ENCODE results near the gene MRPS11.
"Not testable (repeated sequence)": the region's sequence is repeated elsewhere in the genome, so short reads cannot be mapped to it uniquely, and the experiment has no call there.

Gene MRPS11

GRCh38 chr15:88467073-88467934 lies at the start of gene MRPS11, which contains the start of gene MRPL46:
Gene MRPS11 (plus strand): TSS chr15:88467708. CDS start chr15:88467718, 10 bp downstream.
Gene MRPL46 (minus strand): TSS chr15:88467388. CDS start chr15:88467377, 11 bp downstream.
- peak; percentile 71 for DNase-seq

- DNase-seq: no peak
Observed at GRCh38 chr15:88419830-88420229, 47.7 kb upstream of the MRPS11 start.

GRCh38 chr15:88423331-88423730 lies 44.2 kb upstream of the MRPS11 start:
- no peak for DNase-seq

- DNase-seq: no peak
Observed at GRCh38 chr15:88426304-88426703, 41.2 kb upstream of the MRPS11 start.

DNA sequence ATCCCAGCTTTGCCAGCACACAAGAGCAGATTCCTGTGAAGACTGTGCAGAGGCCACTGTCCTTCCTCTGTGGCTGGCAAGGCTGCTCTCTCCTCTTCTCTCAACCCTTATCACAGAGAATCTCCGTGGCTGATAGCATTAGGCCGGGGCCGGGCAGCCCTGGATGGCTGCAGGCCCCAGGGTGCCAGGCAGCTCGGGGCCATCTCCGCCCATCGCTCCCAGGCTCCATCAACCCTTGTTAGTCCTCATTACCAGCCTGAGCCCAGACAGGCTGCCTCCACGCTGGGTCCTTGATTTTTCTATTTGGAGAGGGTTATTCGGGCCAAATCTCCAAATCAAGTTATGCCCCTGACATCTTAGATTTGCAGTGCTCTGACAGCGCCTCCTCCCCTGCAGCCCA lies 39.5 kb upstream of the MRPS11 start:
- no peak for DNase-seq

DNA sequence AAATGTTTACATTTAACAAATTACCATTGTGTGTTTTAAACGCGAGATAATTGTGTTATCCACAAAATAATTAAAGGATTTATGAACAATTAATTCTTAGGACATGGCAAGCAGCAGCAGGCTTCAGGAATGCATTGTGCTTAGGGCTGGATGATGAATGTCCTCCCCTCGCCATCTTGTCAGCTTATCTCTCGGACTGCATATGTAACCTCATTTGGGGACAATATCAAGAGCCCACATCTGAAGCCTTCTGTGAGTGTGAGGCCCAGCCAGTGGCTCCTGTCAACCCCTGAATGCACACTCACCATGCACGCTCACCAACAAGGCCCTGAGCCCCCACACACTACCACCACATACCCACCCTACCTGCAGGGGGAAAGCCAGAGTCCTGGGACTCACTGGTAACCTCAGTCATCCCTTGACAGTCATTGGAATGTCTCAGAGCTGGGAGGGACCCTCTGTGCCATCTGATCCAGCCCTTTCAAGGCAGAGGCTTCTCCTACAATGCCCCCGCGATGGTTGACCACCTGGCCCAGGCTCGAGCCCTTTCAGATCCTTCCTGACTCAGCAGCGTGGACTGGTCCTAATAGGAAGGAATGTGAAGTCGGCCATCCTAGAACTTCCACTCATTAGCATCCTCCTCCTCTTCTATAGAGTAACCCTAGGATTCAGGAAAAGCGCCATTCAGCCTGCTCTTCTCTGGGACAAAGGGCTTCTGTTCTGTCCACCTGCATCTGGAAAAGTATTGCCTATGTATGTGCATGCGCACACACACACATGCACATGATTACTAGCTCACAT lies 38.5 kb upstream of the MRPS11 start:
- DNase-seq: no peak

DNA sequence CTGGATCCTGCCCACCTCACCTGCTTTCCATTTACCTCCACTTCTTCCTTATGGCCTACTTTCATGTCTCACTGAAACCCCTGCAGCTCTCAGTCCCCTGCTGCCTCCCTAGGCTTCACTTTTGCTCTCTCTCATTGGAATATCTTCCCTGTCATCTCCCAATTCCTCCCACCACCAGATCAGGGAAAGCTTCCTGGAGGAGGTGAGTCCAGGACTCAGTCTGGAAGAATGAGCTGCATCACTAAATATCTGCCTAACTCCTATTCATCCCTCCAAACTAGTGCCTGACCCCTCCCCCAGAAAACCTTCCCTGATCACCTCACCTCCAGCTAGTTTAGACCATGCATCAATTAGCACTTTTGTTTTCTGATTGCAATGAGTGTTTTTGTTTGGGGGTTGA lies 37.5 kb upstream of the MRPS11 start:
- DNase-seq: no peak

DNA sequence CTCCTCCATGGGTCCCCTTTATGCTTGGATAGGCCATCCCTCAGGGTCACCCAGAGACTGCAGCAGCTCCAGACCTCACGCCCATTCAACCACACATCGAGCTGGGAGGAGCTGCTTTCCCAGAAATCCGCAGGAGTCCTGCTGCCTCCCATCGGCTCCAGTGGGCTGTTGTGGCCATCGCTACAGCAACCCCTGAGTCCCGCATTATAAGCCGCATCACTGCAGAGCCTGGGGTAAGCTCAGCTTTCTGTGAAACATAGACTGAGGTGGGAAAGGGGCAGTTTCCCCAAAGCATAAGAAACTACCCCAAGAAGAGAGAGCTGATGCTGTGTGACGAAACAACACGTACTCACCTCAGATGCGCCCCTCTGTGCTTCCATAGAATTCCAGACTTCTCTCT lies 36.1 kb upstream of the MRPS11 start:
- no peak for DNase-seq

- no peak for DNase-seq
Observed at GRCh38 chr15:88433046-88433685, 34.3 kb upstream of the MRPS11 start.

- not testable (repeated sequence) for DNase-seq
Observed at GRCh38 chr15:88434106-88434505, 33.4 kb upstream of the MRPS11 start.

DNA sequence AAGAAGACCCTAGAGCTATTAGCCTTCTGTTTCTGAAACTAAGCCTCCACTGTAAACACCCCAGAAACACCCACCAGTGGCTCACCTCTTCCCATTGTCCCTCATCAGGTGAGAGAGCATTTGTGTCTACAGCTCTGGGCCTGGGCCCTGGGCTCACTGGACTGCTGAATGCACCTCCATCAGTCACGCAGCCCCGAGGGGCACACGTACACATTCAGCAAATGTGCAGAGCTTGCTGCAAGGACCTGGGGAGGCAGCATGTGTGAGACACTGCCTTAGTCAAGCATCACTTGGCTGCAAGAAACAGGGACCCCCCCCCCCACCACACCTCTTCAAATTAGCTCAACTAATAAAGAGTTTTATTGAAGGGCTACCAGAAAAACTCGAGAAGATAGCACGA lies 29.3 kb upstream of the MRPS11 start:
- no peak for DNase-seq

DNA sequence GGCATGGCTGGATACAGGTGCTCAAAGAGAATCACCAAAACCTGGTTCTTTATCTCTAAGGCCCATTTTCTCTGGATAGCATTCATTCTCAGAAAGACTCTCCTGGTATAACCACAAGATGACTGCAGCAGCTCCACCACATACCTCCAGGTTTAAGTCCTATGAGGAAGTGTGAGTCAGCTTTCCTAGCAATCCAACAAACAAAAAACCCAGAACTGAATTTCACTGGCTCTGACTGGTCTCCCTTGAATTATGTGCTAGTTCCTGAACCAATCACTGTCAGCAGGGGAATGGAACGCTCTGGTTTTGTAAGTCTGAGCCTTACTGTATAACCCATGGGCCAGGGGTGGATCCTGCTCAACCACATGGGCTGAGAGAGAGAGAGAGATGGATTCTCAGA lies 27.5 kb upstream of the MRPS11 start:
- no peak for DNase-seq

DNA sequence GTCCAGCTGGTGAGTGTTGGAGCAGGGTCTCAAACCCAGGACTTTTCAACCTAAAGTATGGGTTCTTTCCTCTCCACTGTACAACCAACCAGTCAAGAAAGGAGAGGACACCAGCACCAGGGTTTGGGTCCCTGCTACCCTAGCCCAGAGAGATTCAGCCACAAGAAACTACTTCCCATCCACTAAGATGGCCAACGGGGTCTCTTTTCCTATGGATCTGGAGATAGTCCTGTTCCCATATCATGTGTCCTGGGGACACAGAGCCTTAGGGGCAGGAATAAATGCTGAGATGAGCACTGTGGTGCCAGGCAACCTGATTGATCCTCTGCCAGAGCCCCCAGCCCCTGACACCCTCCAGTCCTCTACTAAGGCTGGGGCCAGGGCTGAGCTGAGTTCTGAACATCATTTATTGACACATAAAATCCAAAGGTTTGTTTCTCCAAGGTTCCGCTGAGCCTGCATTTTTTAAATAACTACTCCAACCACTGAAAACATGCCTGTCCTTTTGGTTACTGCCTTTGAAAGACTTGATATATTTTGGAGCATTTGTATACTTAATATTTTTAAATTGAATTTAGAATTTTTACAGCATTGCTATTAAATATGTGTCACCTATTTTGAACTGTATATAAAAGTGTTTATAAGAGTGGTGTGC lies 26.3 kb upstream of the MRPS11 start:
- no peak for DNase-seq

DNA sequence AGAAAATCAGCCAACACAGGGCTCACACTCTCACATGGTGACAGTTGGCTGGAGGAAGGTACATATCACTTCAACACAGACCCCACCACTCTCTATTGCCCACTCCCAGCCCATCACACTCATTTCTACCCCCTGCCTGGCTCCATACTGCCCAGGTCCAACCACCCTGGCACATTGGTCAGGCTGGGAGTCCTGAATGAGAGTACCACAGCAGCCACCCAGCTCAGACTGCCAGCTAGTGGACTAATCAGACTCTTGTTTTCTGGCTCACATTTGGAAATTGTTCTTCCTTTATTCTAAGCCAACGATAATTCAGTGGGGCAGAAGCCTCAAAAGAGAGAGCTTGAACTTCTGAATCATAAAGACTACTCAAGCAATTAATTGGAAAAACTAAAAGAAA lies 20.3 kb upstream of the MRPS11 start:
- DNase-seq: no peak

- DNase-seq: no peak
Observed at GRCh38 chr15:88447741-88448140, 19.8 kb upstream of the MRPS11 start.

DNA sequence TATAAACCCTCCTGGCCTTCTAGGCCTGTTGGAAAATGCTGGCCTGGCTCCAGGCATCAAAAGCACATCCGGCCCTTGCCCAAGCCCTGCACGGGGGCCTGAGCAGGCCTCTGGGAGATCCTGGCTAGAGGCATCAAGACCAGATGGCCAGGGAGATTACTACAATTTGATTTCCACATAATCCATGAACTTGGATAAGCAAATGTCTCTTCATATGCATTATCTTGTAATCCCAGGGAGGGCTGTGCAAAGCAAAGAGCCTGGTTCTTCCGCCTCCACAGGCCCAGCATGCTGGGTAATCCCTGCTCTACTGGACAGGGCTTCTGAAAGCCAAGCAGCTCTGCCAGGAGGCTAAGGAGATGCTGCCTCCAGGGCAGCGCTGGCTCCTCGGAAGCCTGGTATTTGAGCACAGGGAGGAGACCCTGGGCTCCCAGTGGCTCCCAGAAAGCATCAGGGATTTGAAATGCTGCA lies 18.5 kb upstream of the MRPS11 start:
- no peak for DNase-seq

DNA sequence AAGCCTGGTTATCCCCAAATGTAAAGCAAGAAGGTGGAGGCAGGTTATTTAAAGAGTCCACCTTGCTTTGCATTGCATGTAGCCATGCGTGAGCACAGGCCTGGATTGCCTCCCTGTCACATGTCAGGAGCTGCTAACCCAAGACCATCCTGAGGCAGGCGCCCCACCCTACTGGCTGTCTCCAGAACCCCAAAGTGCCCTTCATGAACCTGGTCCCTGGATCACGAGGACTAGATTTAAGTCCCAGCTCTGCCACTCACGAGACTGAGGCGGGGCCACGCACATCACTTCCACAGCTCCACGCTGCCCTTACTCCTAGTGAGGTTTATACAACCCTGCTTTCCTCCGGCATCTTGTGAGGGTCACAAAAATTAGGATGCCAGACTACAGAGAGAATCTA lies 17.9 kb upstream of the MRPS11 start:
- no peak for DNase-seq

DNA sequence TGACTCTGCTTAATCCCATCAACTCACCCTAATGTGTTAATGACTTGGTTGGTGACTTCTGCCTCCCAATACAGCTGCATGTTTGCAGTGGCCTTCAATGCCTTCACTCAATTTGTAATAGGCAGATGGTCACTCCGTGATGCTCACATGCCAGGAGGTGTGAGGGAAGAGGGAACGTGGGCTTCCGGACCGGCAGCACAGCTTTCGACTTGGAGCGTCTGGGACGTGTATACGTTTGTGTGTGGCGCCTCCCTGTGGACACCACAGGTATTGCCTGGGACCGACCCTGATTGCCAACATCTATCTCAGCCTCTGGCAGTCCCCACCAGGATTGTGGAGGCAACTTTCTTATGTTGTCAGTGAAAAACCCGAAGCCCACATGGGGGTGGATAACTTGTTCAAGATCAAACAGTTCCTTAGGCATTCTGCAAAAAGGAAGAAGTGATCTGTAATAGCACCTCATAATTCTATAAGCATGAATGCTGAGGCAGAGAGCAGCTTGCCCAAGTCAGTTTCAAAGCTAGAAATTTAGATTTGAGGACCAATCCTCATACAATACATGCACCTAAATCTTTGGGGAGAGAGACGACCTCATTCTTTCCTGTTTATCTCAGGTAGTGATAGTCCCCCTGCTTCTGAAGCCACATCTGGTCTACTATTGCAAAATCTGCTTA lies 17.2 kb upstream of the MRPS11 start:
- peak; percentile 54 for DNase-seq

DNA sequence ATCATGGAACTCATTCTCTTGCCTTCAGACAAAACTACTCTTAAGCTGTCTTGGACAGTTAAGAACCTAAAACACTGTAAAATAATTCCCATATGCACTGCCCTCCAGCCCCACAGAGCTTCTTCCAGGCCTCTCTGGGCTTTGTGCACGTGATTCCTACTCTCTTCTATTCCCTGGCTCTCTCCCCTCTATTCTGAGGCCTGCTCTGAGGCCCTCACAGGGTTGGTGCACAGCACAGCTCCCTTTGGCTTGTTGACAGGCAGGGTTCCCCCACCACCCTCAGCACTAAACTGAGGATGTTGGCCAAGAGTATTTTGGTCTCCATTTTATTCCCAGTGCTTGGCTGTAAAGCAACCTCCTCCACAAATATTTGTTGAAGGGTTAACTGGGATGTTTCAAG lies 13.9 kb upstream of the MRPS11 start:
- no peak for DNase-seq

DNA sequence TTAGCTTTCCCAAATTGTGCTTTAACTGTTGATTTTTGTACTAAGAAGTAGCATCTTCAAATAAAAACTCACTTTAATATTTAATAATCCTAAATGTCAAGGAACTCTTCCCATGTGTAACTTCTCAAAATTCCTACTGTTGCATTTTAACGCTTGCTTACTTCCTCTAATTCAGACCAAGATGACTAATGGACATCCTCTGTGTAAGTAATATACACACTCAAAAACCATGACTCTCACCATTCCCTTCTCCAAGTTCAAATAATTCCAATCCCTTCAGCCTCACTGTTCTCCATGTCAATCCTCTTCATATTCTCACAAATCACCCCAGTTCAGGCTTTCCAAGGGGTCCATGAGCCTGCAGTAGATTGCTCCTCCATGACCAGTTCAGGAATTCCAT lies 13.3 kb upstream of the MRPS11 start:
- DNase-seq: no peak

- DNase-seq: peak; percentile 41
Observed at GRCh38 chr15:88454867-88455810, 12.4 kb upstream of the MRPS11 start.
